HG03103 (cell line): Measurements from ENCODE around the gene FAM124A.

Experiments used
- ATAC-seq: cut with Tn5 transposase; IDR thresholded peaks from one replicate; pipeline ENCODE4 v1.9.1; 2021; ENCODE audit warnings: low read depth; ENCODE audit not compliant: unreplicated experiment

FAM124A gene

DNA sequence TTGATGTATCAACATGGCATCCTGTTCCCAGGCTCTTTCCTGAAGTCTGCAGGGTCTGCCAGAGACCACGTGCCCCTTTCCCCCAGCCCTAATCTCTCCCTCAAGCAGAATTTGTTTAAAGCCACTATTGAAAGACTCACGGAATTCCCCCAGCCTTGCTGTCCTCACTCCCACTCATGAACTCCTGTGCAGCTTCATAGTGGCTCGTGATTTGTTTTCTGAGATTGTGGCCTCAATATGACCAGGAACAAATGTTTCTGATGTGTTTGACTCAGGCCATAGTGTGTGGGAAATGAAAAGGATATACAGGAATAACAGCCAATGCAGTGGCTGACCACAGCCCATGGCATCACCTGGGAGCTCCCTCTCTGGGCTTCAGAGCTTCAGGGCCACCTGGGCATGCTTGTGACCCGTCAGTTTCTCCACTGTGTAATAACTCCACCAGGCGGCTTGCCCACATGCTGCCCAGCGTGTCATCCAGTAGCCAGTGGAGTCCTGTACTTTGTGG, 109.2 kb downstream of the FAM124A start:
- no peak for ATAC-seq

DNA sequence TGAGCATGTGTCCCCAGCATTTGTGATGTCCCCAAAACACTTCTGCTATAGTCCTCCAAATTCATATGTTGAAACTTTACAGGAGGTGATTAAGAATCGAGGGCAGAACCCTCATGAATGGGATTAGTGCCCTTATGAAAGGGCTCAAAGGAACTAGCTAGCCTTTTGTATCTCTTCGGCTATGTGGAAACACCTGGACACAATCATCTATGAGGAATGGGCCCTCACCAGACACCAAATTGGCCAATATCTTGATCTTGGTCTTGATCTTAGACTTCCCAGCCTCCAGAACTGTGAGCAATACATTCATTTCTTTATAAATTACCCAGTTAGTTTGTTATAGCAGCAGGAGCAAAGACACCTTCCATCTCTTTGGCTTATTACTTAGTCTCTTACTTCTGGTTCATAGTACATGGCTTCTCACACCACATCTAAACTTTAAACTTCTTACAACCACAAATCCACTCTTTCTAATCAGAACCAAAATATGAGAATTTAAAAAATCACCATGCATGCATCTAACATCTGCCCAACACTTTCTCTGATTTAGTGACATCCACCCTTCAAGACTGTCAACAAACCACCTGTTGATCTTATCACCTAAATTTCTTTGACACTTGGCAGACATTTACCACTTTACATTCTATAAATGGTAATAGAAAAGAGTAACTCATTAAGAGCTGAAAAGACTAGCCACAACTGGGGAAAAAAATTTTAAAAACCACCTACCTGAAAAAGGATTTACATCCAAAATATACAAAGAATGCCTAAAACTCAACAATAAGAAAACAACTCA, 110.6 kb downstream of the FAM124A start:
- ATAC-seq = no peak

DNA sequence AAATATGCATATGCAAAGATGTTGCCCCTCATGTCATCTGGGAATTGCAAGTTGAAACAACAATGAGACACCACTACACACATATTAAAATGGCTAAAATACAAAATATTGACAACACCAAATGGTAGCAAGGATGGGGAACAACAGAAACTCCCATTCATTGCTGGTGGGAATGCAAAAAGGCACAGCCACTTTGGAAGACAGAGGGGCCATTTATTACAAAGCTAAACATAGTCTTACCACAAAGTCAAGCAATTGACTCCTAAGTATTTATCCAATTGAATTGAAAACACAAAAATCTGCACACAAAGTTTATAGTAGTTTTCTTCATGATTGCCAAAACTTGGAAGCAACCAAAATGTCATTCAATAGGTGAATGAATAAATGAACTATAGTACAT, 111.2 kb downstream of the FAM124A start:
- ATAC-seq = no peak

DNA sequence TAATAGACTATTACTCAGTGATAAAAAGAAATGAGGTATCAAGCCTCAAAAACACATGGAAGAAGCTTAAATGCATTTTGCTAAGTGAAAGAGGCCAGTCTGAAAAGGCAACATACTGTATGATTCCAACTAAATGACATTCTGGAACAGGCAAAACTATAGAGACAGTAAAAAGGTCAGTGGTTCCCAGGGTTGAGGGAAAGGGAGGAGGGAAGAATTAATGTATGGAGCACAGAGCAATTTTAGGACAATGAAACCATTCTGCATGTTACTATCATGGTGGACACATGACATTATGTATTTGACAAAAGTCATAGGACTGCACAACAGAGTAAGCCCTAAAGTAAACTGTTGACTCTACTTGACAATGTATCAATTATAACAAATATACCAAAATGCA, 111.6 kb downstream of the FAM124A start:
- ATAC-seq = no peak
